Measurements from ENCODE around the gene MACF1. TPM values are rescaled to one million over a fixed set of nuclear protein-coding genes. Genes with fewer than 3 reads are reported as not detected.

The MACF1 gene
- total and polyA plus RNA-seq, 2 of the 13 experiments (the other 11 are each of a cell fraction or from before 2014, with no cell fraction given) = 36.7 to 65.4 TPM

- in situ Hi-C loops (cut with HindIII; ENCODE audit: extremely low pct_ligation_motif_present, low pct_unique_long_range_greater_than_20kb) = loop anchor here (5.0 kb wide), 2 partner anchors 58 to 92 kb away; no protein-coding TSS in a partner anchor
- peaks cover 28% of the 10 kb centered on the region for H3K4me1 ChIP-seq (ENCODE audit: insufficient read depth, low read length)
These were observed 10.0 kb upstream of the MACF1 start for GRCh38 chr1:39194398-39195051.

GRCh38 chr1:39195166-39196111, 9.1 kb upstream of the MACF1 start:
- no peaks in the 10 kb centered on the region for H3K27me3 ChIP-seq (ENCODE audit: control insufficient read depth in 1 of 2, insufficient read depth in 2 of 2, low read length in 2 of 2)
- DNase-seq (ENCODE audit: low spot score) = no peak
- no peak overlapping the region for H3K4me3 ChIP-seq (replicated peaks in 1 of 3; ENCODE audit: insufficient read depth in 1 of 3, low read depth in 2 of 3, low read length in 3 of 3)
- intact Hi-C loops (cut with micrococcal nuclease; ENCODE audit: unreplicated experiment) = no loop called here
- FAIRE-seq = no peak
- H3K27ac ChIP-seq (ENCODE audit: extremely low read length, insufficient read depth, low read length) = no peak overlapping the region
- H3K4me1 ChIP-seq (ENCODE audit: insufficient read depth, low read length) = peaks cover 30% of the 10 kb centered on the region
- ChIA-PET POLR2A (no interaction called here), CTCF (ENCODE audit: low intra/inter-chr PET ratio, low total read pairs) (no interaction called here)
- peaks cover 3% of the 10 kb centered on the region for H3K79me2 ChIP-seq (ENCODE audit: insufficient read depth, low read length)
- H4K20me1 ChIP-seq (ENCODE audit: insufficient read depth, low read length) = peaks cover 25% of the 10 kb centered on the region
- H2AFZ ChIP-seq (ENCODE audit: low read length) = no peak overlapping the region
- no TSS peak for BruUV-seq (replicated peaks)
- WGBS (ENCODE audit: low lambda C conversion rate) = 94% methylated on average over 5 of the region's 5 CpGs
- no peaks in the 10 kb centered on the region for H3K9me3 ChIP-seq (ENCODE audit: low read length)
- in situ Hi-C loops (cut with HindIII; ENCODE audit: extremely low pct_ligation_motif_present, low pct_unique_long_range_greater_than_20kb) = loop anchor here (5.0 kb wide), 1 partner anchor 57 kb away; no protein-coding TSS in a partner anchor
- H3K36me3 ChIP-seq (replicated peaks in 1 of 2; ENCODE audit: control insufficient read depth in 1 of 2, insufficient read depth in 2 of 2, low read length in 2 of 2) = no peaks in the 10 kb centered on the region; a peak in 1 of 5 replicates
- no peak for ATAC-seq
- H3K4me2 ChIP-seq (ENCODE audit: low read depth, low read length) = no peak overlapping the region
- H3K9ac ChIP-seq (ENCODE audit: insufficient read depth, low read depth, low read length) = no peak overlapping the region
- TF ChIP-seq CEBPG (CRISPR knock-in tag; IDR thresholded peaks at IDR 0.05) (no peak), HNRNPK (IDR thresholded peaks at IDR 0.05; ENCODE audit: low read depth, low read length, poor library complexity, severe bottlenecking) (no peak), RBAK (CRISPR knock-in tag; IDR thresholded peaks at IDR 0.05) (no peak), AHDC1 (CRISPR knock-in tag; IDR thresholded peaks at IDR 0.05; ENCODE audit: borderline replicate concordance) (no peak), GPBP1L1 (CRISPR knock-in tag; IDR thresholded peaks at IDR 0.05) (no peak)

More at GRCh38 chr1:39194398-39195051, 10.0 kb upstream of the MACF1 start:
- ChIA-PET POLR2A (no interaction called here), CTCF (ENCODE audit: low intra/inter-chr PET ratio, low total read pairs) (no interaction called here)
- peaks cover 19% of the 10 kb centered on the region for H4K20me1 ChIP-seq (ENCODE audit: insufficient read depth, low read length)
- BruUV-seq (replicated peaks) = no TSS peak
- H3K4me3 ChIP-seq (replicated peaks in 1 of 3; ENCODE audit: insufficient read depth in 1 of 3, low read depth in 2 of 3, low read length in 3 of 3) = no peak overlapping the region
- intact Hi-C loops (cut with micrococcal nuclease; ENCODE audit: unreplicated experiment) = no loop called here
- H3K9me3 ChIP-seq (ENCODE audit: low read length) = no peaks in the 10 kb centered on the region
- ATAC-seq (no peak), FAIRE-seq (no peak), DNase-seq (ENCODE audit: low spot score) (no peak)
- peaks cover 3% of the 10 kb centered on the region for H3K79me2 ChIP-seq (ENCODE audit: insufficient read depth, low read length)
- no peak overlapping the region for H3K27ac ChIP-seq (ENCODE audit: extremely low read length, insufficient read depth, low read length)
- no peak overlapping the region for H3K9ac ChIP-seq (ENCODE audit: insufficient read depth, low read depth, low read length)
- H2AFZ ChIP-seq (ENCODE audit: low read length) = no peak overlapping the region
- no peaks in the 10 kb centered on the region for H3K27me3 ChIP-seq (ENCODE audit: control insufficient read depth in 1 of 2, insufficient read depth in 2 of 2, low read length in 2 of 2)
- H3K36me3 ChIP-seq (replicated peaks in 1 of 2; ENCODE audit: control insufficient read depth in 1 of 2, insufficient read depth in 2 of 2, low read length in 2 of 2) = no peaks in the 10 kb centered on the region; a peak in 1 of 5 replicates
- TF ChIP-seq THAP11 (CRISPR knock-in tag; IDR thresholded peaks at IDR 0.05) = no peak
- no peak for TF ChIP-seq ATF7-NPFF (CRISPR knock-in tag; IDR thresholded peaks at IDR 0.05; ENCODE audit: low read depth)
- TF ChIP-seq CENPBD1 (CRISPR knock-in tag; IDR thresholded peaks at IDR 0.05; ENCODE audit: borderline replicate concordance, low read depth) = no peak
- TF ChIP-seq SMAD1 (CRISPR knock-in tag; IDR thresholded peaks at IDR 0.05; ENCODE audit: borderline replicate concordance, low read depth) = no peak
- 95% methylated on average over 7 of the region's 8 CpGs for WGBS (ENCODE audit: low lambda C conversion rate)
- H3K4me2 ChIP-seq (ENCODE audit: low read depth, low read length) = no peak overlapping the region

All from HepG2 (cell line).